HUDEP-2 (cell line): ENCODE data around the gene RELL2.
A peak's percentile ranks its signal among the peaks of the same experiment; 100 is the strongest.

ENCODE experiments used
- DNase-seq, 76 experiments: peaks; one replicate each; lab custom pipeline; 2025; ENCODE audit not compliant: unreplicated experiment in 76 of 76; lab: John Stamatoyannopoulos, UW

The RELL2 gene

GRCh38 chr5:141672841-141673813, 36.3 kb downstream of the RELL2 start:
- peak in 3 of 76 experiments; percentile 4 to 18 (median 9) for DNase-seq

- no peak for DNase-seq
Measured at GRCh38 chr5:141674747-141675146, 38.0 kb downstream of the RELL2 start.

GRCh38 chr5:141675672-141676071, 38.9 kb downstream of the RELL2 start:
- DNase-seq = no peak

GRCh38 chr5:141677415-141677814, 40.6 kb downstream of the RELL2 start:
- no peak for DNase-seq

GRCh38 chr5:141680178-141680577, 43.4 kb downstream of the RELL2 start:
- no peak for DNase-seq

GRCh38 chr5:141680751-141681201, 44.0 kb downstream of the RELL2 start:
- DNase-seq = no peak

GRCh38 chr5:141681295-141681694, 44.5 kb downstream of the RELL2 start:
- no peak for DNase-seq

- DNase-seq = peak in 73 of 76 experiments; percentile 21 to 90 (median 74)
Measured at GRCh38 chr5:141681695-141682641, 45.2 kb downstream of the RELL2 start, which contains the start of gene ARAP3. TSS of gene ARAP3 (minus strand) at chr5:141682230. CDS start at chr5:141680486, 1,744 bp downstream.

- DNase-seq = no peak
Measured at GRCh38 chr5:141683596-141684141, 46.9 kb downstream of the RELL2 start.

GRCh38 chr5:141685591-141685990, 48.8 kb downstream of the RELL2 start:
- no peak for DNase-seq

GRCh38 chr5:141686648-141687416, 50.0 kb downstream of the RELL2 start:
- DNase-seq = no peak
